GM23248 (cell line): ENCODE data around the gene SMARCB1.

Source experiments
- EZH2 ChIP-seq: fragments of 200-600 bp; sonication (generic); IDR thresholded peaks from 2 replicates; pipeline ENCODE4 v1.6.1; 2018; ENCODE audit warnings: antibody characterized with exemption, mild to moderate bottlenecking; ENCODE audit not compliant: insufficient read depth, poor library complexity, severe bottlenecking
- EZH2phosphoT487 ChIP-seq: fragments of 200-600 bp; sonication (generic); IDR thresholded peaks from 2 replicates; pipeline ENCODE4 v1.6.1; 2018; ENCODE audit warnings: antibody characterized with exemption, moderate library complexity, mild to moderate bottlenecking, low read depth; ENCODE audit not compliant: insufficient read depth

DNA sequence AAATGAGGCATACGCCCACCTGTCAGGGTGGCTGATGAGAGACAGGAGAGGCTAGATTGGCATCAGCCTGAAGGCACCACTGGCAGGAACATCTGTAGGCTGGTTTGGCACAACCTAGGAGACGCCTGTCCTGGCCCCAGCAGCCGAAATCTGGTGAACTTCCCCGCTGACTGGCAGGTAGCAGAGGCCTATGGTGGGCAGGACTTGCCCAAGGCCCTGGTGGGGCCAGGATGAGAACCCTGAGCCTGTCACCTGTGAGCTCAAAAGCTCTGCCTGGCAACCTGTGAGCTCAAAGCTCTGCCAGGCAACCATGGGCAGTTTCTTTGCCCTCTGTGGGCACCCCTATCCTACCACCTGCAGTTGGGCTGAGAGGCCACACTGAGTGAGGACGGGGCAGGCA, 49.5 kb downstream of the SMARCB1 start:
- TF ChIP-seq EZH2 (no peak), EZH2phosphoT487 (no peak)
